HG03521 (cell line): Measurements from ENCODE around the gene EPM2A.
"Not testable (repeated sequence)": the region's sequence is repeated elsewhere in the genome, so short reads cannot be mapped to it uniquely, and the experiment has no call there.

Source experiments
- ATAC-seq: cut with Tn5 transposase; IDR thresholded peaks from one replicate; pipeline ENCODE4 v1.9.1; 2021; ENCODE audit warnings: mild to moderate bottlenecking, moderate library complexity; ENCODE audit not compliant: unreplicated experiment

EPM2A gene

GRCh38 chr6:145735356-145736165 is at the start of gene EPM2A:
Gene EPM2A, minus strand, starts transcription at chr6:145735520. Its CDS starts 22 bp downstream, at chr6:145735498.
- ATAC-seq = peak; percentile 58

- ATAC-seq = peak; percentile 80
Observed at GRCh38 chr6:145784683-145785082, 49.4 kb upstream of the EPM2A start.

GRCh38 chr6:145783796-145784195 is 48.5 kb upstream of the EPM2A start:
- ATAC-seq = no peak

GRCh38 chr6:145772846-145773245 is 37.5 kb upstream of the EPM2A start:
- ATAC-seq = no peak

- no peak for ATAC-seq
Observed at GRCh38 chr6:145765449-145765848, 30.1 kb upstream of the EPM2A start.

DNA sequence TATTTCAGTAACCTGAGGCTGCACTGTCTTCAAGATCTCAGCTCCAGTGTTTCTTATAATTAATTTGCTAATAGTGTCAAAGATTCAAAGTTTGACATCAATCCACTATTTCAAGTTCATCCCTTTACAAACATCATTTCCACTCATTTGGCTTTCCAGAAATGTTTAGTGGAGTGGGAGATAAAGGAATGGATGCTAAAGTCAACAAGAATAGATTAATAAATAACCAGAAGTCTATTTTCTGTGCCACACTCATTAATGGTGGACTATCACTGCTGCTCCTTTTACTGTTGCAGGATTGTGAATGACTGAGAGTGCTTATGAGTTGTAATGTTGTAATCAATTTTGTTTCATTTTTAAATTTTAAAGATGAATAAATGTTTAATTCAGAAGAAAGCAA is 28.4 kb upstream of the EPM2A start:
- ATAC-seq = no peak

DNA sequence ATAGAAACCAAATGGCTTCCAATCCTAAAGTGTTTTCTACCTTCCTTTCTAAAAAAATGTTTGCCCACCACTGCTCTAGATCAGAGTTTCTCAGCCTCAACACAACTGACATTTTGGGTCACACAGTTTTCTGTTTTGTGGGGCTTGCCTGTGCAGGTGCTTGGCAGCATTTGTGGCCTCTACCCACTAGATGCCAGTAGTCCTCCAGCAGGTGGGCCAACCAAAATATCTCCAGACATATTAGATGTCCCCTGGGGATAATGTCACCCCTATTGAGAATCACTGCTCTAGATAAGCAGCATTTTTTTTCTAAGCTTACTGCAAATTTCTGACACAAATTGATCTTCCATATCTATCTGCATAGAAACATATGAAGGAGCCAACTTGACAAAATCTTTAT is 26.3 kb upstream of the EPM2A start:
- ATAC-seq = no peak

DNA sequence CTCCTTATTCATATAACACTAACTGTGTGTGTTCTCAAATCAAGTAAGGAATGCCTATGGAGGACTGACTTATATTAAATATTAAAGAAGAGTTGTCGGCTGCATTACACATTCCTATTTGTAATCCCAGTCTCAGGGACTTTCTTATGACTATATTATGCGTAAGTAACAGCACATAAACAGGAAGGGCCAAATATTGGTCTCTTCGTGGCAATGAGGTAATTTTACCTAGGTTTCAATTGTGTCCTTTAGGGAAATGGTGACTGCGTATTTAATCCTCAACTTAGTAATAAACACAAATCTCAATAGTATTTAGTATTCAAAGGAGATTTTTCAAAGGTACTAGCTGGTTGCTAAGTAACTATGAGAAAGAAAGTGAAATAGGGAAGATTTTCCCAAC is 22.8 kb upstream of the EPM2A start:
- ATAC-seq = no peak

DNA sequence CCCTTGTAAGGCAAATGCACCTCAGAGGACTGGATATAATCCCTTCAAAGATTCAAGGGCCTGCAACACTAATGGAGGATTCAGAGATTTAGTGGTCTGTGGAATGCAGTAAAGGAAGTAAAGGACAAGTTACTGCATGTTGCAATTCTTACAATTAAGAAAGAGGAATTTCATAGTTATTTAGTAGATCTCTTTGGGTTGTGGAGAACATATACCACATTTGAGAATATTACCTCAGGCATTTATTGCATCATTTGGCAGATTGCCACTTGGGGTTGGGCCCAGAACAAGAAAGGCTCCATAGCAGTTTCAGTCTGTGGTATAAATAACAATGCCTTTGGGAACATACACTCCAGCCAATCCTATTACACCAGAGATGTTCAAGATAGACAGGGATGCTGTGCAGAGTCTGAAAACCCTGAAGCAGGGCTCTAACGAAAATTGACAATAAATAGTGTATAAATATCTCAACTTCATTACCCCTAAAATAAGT is 20.9 kb upstream of the EPM2A start:
- no peak for ATAC-seq

- no peak for ATAC-seq
Observed at GRCh38 chr6:145755682-145756081, 20.4 kb upstream of the EPM2A start.

GRCh38 chr6:145752638-145753037 is 17.3 kb upstream of the EPM2A start:
- ATAC-seq = no peak

DNA sequence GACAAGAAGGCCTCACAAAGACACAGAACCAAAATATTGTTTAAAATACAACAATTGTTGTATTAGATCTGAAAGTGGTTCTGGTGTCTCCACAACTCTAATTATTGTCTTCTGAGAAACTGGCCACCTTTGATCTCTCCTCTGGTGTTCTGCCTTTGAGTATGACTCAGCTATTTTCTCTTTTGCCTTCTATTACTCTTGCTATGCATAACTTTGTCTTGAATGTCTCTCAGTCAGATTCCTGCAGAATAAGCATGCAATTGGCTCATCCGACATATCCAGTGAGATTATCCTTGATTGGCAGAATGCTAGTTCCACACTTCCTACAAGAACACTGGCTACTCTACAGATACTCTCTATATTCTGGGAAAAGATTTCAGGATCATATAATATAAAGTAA is 14.3 kb upstream of the EPM2A start:
- ATAC-seq = no peak

GRCh38 chr6:145745861-145746260 is 10.5 kb upstream of the EPM2A start:
- ATAC-seq = no peak

- no peak for ATAC-seq
Observed at GRCh38 chr6:145744619-145745018, 9.3 kb upstream of the EPM2A start.

- no peak for ATAC-seq
Observed at GRCh38 chr6:145743332-145743731, 8.0 kb upstream of the EPM2A start.

GRCh38 chr6:145742472-145742871 is 7.2 kb upstream of the EPM2A start:
- not testable (repeated sequence) for ATAC-seq

DNA sequence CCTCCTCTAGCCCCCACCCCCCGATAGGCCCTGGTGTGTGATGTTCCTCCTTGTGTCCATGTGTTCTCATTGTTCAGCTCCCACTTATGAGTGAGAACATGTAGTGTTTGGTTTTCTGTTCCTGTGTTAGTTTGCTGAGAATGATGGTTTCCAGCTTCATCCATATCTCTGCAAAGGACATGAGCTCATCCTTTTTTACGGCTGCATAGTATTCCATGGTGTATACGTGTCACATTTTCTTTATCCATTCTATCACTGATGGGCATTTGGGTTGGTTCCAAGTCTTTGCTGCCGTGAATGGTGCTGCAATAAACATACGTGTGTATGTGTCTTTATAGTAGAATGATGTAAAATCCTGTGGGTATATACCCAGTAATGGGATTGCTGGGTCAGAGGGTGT is 4.4 kb upstream of the EPM2A start:
- not testable (repeated sequence) for ATAC-seq

GRCh38 chr6:145738265-145738664 is 2.9 kb upstream of the EPM2A start:
- ATAC-seq = no peak

DNA sequence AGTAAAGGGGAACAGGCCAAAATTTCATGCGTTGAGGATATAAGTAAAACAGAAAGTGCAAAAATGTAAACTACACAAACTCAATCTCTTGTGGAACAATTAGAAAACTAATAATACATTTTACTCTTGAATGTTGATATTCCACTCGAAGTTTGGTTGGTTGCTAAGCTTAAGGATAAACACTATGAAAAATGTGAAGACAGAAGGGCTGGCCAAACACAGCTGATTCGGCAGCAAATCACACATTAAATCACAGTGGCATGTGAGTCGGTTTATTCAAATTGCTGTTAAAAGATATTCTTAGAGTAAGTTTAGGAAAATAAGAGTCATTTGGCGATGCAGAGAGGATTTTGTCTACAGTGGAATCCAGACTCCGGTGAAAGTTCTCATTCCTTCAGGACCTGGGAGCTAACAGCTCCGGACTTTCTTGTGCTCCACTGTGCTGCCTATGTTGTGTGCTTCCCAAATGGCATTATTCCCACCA is 1.4 kb upstream of the EPM2A start:
- no peak for ATAC-seq

DNA sequence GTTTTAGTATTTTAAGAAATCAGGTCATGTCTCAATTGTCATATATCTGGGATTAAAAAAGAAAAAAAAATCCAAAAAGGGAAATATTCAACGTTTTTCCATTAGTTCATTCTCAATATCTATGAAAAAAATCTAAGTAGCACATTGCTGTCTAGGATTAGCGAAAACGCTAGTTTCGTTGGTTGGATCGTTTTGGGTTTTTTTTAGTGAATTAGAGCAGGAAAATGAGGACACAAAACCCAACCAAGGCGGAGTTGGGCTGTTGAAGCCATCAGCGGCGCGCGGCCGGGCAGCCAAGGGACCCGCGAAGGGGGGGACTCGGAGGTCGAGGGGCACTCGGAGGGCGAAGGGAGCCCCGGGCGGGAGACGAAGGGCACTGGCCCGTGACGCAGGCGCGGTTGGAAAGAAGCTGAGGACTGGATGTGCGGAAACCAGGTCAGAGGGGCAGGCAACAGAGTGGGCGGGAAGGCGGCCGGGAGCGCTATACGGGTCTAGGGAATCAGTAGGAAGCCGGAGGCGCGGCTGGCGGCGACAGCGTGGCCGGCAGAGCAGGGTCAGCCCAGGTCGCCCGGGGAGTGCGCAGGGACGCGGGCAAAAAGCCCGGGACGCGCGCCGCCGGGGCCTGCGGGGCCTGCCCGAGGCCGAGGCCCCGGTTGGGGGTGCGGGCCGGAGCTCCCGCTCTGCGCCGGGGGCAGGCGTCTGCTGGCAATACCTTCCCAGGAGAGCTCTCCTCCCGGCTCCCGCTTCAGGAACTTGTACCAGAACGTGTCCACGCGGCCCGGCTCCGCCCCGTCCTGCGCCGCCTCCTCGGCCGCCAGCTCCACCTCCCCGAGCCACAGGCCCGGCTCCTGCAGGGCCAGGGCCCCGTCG is 599 bp downstream of the EPM2A start:
- ATAC-seq = peak; percentile 66

- ATAC-seq = no peak
Observed at GRCh38 chr6:145733810-145734209, 1.5 kb downstream of the EPM2A start.

DNA sequence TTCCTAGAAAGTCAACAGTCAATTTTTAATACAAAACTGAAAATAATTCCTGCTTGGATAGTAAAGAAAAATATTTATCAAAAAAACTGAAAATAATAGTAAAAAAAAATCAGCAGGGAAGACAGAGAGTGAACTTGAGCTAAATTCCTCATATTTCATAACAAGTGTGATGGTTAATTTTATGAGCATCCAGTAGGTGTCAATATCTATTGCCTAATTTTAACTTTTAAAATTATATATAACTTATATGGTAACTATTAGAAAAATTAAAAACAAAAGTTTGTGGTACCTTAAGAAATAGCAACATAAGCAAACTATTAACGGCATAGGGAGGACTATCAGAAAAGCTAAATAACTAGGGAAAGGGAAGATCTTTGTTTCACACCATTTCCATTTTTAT is 2.1 kb downstream of the EPM2A start:
- no peak for ATAC-seq
